ENCODE data around the gene LPCAT1.

The LPCAT1 gene

GRCh38 chr5:1514027-1514818 is 9.5 kb downstream of the LPCAT1 start:
- H3K4me1 ChIP-seq (ENCODE audit: control insufficient read depth, insufficient read depth, low read length): peaks cover 6% of the 10 kb centered on the region

GRCh38 chr5:1513326-1514026 is 10.3 kb downstream of the LPCAT1 start:
- Histone ChIP-seq H3K4me3 (ENCODE audit: low read length) (no peak overlapping the region), H3K9me3 (ENCODE audit: control insufficient read depth, low read length) (no peaks in the 10 kb centered on the region), H3K9ac (ENCODE audit: low read length) (no peak overlapping the region), H3K36me3 (ENCODE audit: control insufficient read depth, insufficient read depth, low read length) (no peaks in the 10 kb centered on the region), H3K27me3 (ENCODE audit: control insufficient read depth, insufficient read depth, low read length) (no peaks in the 10 kb centered on the region), H3K4me1 (ENCODE audit: control insufficient read depth, insufficient read depth, low read length) (peaks cover 6% of the 10 kb centered on the region)

More at GRCh38 chr5:1514027-1514818, 9.5 kb downstream of the LPCAT1 start:
- Histone ChIP-seq H3K4me3 (ENCODE audit: low read length) (no peak overlapping the region), H3K9ac (ENCODE audit: low read length) (no peak overlapping the region), H3K36me3 (ENCODE audit: control insufficient read depth, insufficient read depth, low read length) (no peaks in the 10 kb centered on the region), H3K9me3 (ENCODE audit: control insufficient read depth, low read length) (no peaks in the 10 kb centered on the region), H3K27me3 (ENCODE audit: control insufficient read depth, insufficient read depth, low read length) (no peaks in the 10 kb centered on the region)

- H3K4me1 ChIP-seq (ENCODE audit: control insufficient read depth, insufficient read depth, low read length): peaks cover 6% of the 10 kb centered on the region
- H3K9me3 ChIP-seq (ENCODE audit: control insufficient read depth, low read length): no peaks in the 10 kb centered on the region
- no peaks in the 10 kb centered on the region for H3K27me3 ChIP-seq (ENCODE audit: control insufficient read depth, insufficient read depth, low read length)
- no peak overlapping the region for H3K4me3 ChIP-seq (ENCODE audit: low read length)
- H3K36me3 ChIP-seq (ENCODE audit: control insufficient read depth, insufficient read depth, low read length): no peaks in the 10 kb centered on the region
- H3K9ac ChIP-seq (ENCODE audit: low read length): no peak overlapping the region
Observed at GRCh38 chr5:1512541-1513291, 11.0 kb downstream of the LPCAT1 start.

GRCh38 chr5:1511651-1512540 is 11.9 kb downstream of the LPCAT1 start:
- no peaks in the 10 kb centered on the region for H3K36me3 ChIP-seq (ENCODE audit: control insufficient read depth, insufficient read depth, low read length)
- no peak overlapping the region for H3K4me3 ChIP-seq (ENCODE audit: low read length)
- H3K27me3 ChIP-seq (ENCODE audit: control insufficient read depth, insufficient read depth, low read length): no peaks in the 10 kb centered on the region
- H3K9me3 ChIP-seq (ENCODE audit: control insufficient read depth, low read length): no peaks in the 10 kb centered on the region
- H3K4me1 ChIP-seq (ENCODE audit: control insufficient read depth, insufficient read depth, low read length): peaks cover 6% of the 10 kb centered on the region
- H3K9ac ChIP-seq (ENCODE audit: low read length): no peak overlapping the region

DNA sequence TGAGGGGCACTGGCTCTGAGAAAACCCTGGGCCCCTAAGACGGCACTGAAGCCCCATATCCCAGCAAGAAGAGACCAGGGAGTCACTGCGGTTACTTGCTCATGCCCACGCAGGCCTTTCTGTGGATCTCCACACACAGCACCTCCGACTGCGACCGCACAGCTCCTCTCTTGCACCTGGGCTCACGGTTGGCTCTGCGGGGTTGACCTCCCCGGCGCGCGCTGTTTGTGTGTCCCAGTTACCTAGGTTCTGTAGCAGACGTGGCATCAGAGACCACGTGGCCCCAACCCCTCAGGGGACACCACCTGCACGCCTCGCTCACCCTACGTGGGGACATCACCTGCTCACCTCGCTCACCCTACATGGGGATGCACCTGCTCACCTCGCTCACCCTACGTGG is 12.7 kb downstream of the LPCAT1 start:
- Histone ChIP-seq H3K9ac (ENCODE audit: low read length) (no peak overlapping the region), H3K27me3 (ENCODE audit: control insufficient read depth, insufficient read depth, low read length) (no peaks in the 10 kb centered on the region), H3K36me3 (ENCODE audit: control insufficient read depth, insufficient read depth, low read length) (no peaks in the 10 kb centered on the region), H3K9me3 (ENCODE audit: control insufficient read depth, low read length) (no peaks in the 10 kb centered on the region), H3K4me3 (ENCODE audit: low read length) (no peak overlapping the region), H3K4me1 (ENCODE audit: control insufficient read depth, insufficient read depth, low read length) (peaks cover 4% of the 10 kb centered on the region)

GRCh38 chr5:1510631-1511030 is 13.1 kb downstream of the LPCAT1 start:
- Histone ChIP-seq H3K4me1 (ENCODE audit: control insufficient read depth, insufficient read depth, low read length) (no peaks in the 10 kb centered on the region), H3K27me3 (ENCODE audit: control insufficient read depth, insufficient read depth, low read length) (no peaks in the 10 kb centered on the region), H3K9me3 (ENCODE audit: control insufficient read depth, low read length) (no peaks in the 10 kb centered on the region), H3K9ac (ENCODE audit: low read length) (no peak overlapping the region), H3K4me3 (ENCODE audit: low read length) (no peak overlapping the region), H3K36me3 (ENCODE audit: control insufficient read depth, insufficient read depth, low read length) (no peaks in the 10 kb centered on the region)

DNA sequence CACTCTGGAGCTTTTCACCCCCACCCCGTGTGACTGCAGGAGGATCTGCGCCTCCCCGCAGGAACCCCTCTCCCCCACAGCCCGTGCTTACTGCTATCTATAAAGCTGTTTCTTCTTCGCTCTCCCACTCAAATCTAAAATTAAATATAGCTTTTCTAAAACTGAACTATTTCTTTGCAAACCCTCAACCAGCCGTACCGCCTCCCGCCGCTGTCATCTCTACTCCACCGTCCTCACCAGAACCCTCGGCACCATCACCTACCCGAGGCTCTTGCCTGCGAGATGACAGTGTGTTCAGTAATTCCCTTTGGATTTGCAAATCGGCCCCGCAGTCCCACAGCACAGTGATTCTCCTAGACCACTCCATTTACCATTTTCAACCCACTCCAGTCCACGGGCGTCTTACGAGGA is 13.6 kb downstream of the LPCAT1 start:
- H3K36me3 ChIP-seq (ENCODE audit: control insufficient read depth, insufficient read depth, low read length): no peaks in the 10 kb centered on the region
- no peaks in the 10 kb centered on the region for H3K27me3 ChIP-seq (ENCODE audit: control insufficient read depth, insufficient read depth, low read length)
- H3K4me1 ChIP-seq (ENCODE audit: control insufficient read depth, insufficient read depth, low read length): no peaks in the 10 kb centered on the region
- H3K9ac ChIP-seq (ENCODE audit: low read length): no peak overlapping the region
- H3K9me3 ChIP-seq (ENCODE audit: control insufficient read depth, low read length): no peaks in the 10 kb centered on the region
- H3K4me3 ChIP-seq (ENCODE audit: low read length): no peak overlapping the region

GRCh38 chr5:1509346-1510085 is 14.2 kb downstream of the LPCAT1 start:
- H3K4me1 ChIP-seq (ENCODE audit: control insufficient read depth, insufficient read depth, low read length): no peaks in the 10 kb centered on the region
- H3K27me3 ChIP-seq (ENCODE audit: control insufficient read depth, insufficient read depth, low read length): no peaks in the 10 kb centered on the region
- H3K9ac ChIP-seq (ENCODE audit: low read length): no peak overlapping the region
- H3K4me3 ChIP-seq (ENCODE audit: low read length): no peak overlapping the region
- H3K9me3 ChIP-seq (ENCODE audit: control insufficient read depth, low read length): no peaks in the 10 kb centered on the region
- no peaks in the 10 kb centered on the region for H3K36me3 ChIP-seq (ENCODE audit: control insufficient read depth, insufficient read depth, low read length)

DNA sequence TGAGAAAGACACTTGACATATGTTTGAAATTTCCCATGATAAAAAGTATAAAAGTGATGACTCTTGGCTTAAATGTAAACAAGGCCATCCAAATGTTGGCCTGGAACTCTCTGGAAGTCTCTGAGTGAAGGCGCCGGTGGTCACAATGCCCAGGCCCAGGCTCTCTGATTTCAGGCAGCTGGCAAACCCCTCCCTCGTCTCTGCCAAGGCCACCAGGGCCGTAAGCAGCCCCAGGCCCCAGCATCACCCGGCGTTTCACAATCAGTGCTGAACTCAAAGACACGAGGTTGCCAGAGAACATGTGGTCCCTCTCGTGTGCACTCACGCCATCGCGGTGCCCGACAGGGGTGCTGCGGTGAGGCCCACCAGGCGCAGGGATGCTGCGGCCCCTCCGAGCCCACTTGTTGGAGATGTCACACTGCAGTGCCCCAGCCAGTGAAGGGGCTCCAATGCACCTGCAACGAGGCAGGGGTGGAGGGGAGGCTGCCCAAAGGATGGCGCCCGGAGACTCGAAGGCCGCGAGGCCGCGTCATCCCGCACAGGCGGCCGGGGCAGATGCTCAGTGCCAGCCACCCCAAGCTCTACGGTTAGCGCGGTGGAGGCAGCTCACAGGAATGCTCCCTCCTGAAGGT is 15.0 kb downstream of the LPCAT1 start:
- Histone ChIP-seq H3K27me3 (ENCODE audit: control insufficient read depth, insufficient read depth, low read length) (no peaks in the 10 kb centered on the region), H3K36me3 (ENCODE audit: control insufficient read depth, insufficient read depth, low read length) (no peaks in the 10 kb centered on the region), H3K4me3 (ENCODE audit: low read length) (no peak overlapping the region), H3K4me1 (ENCODE audit: control insufficient read depth, insufficient read depth, low read length) (peaks cover 4% of the 10 kb centered on the region), H3K9ac (ENCODE audit: low read length) (no peak overlapping the region), H3K9me3 (ENCODE audit: control insufficient read depth, low read length) (no peaks in the 10 kb centered on the region)

DNA sequence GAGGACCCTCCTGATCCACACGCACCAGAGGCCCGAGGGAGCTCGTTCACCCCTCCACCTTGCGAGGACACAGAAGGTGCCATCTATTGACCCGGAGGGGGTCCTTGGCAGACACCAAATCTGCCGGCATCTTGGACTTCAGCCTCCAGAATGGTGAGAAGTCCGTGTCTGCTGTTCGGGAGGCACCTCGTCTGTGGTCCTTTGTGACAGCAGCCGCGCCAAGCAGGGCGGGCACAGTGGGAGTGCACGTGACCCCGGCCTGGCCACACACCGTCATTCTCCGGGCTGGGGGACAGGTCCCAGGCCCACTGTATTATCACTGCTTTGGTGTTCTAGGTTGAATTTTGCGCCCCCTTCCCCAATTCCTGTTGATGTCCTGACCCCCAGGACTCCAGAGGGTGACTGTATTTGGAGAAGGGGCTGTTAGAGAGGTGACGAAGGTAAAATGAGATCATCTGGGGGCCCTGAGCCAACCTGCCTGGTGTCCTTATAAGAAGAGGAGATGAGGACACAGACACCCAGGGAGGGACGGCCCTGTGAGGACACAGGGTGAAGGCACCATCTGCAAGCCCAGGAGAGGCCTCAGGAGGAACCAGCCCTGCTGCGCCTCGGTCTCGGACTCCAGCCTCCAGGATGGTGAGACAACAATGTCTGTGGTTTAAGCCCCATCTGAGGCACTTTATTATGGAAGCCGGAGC is 15.7 kb downstream of the LPCAT1 start:
- no peaks in the 10 kb centered on the region for H3K27me3 ChIP-seq (ENCODE audit: control insufficient read depth, insufficient read depth, low read length)
- no peaks in the 10 kb centered on the region for H3K36me3 ChIP-seq (ENCODE audit: control insufficient read depth, insufficient read depth, low read length)
- H3K4me3 ChIP-seq (ENCODE audit: low read length): no peak overlapping the region
- H3K9ac ChIP-seq (ENCODE audit: low read length): no peak overlapping the region
- no peaks in the 10 kb centered on the region for H3K9me3 ChIP-seq (ENCODE audit: control insufficient read depth, low read length)
- peaks cover 11% of the 10 kb centered on the region for H3K4me1 ChIP-seq (ENCODE audit: control insufficient read depth, insufficient read depth, low read length)
